ENCODE measurements around the gene SLC35A3. TPM values are rescaled to one million over a fixed set of nuclear protein-coding genes. Genes with fewer than 3 reads are reported as not detected.

SLC35A3 gene
- polyA plus RNA-seq, 1 donor (not counting 4 experiments of a cell fraction or from before 2014, with no cell fraction given): 25.9 TPM

DNA sequence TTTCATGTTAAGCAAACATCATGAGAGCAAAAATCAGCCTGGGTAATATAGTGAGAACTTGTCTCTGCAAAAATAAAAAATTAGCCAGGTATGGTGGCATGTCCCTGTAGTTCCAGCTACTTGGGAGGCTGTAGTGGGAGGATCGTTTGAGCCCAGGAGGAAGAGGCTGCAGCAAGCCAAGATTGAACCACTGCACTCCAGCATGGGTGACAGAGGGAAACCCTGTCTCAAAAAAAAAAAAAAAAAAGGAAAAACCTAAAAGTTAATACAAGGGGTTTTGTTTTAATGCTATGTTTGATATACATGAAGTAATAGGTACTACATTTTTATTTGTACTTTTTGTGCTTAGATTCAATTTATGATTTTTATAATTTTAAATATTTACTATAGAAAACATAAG lies 27.1 kb upstream of the SLC35A3 start:
- Histone ChIP-seq H3K27ac (ENCODE audit: control insufficient read depth, insufficient read depth, low read length) (no peak overlapping the region), H3K9ac (ENCODE audit: control insufficient read depth, extremely low read depth, insufficient read depth, low read length) (no peak overlapping the region), H3K36me3 (ENCODE audit: control insufficient read depth in 2 of 2, extremely low read depth in 1 of 2, insufficient read depth in 2 of 2, low read length in 2 of 2) (no peaks in the 10 kb centered on the region), H3K4me3 (ENCODE audit: control insufficient read depth in 2 of 3, extremely low read depth in 1 of 3, insufficient read depth in 2 of 3, low read depth in 1 of 3, low read length in 3 of 3) (no peak overlapping the region), H3K4me1 (ENCODE audit: control insufficient read depth, extremely low read depth, insufficient read depth, low read length) (peaks cover 8% of the 10 kb centered on the region), H3K9me3 (ENCODE audit: control insufficient read depth, low read depth, low read length) (no peaks in the 10 kb centered on the region), H4K20me1 (ENCODE audit: control insufficient read depth, extremely low read depth, insufficient read depth, low read length) (no peaks in the 10 kb centered on the region), H3K27me3 (ENCODE audit: control insufficient read depth, extremely low read depth, insufficient read depth, low read length) (no peaks in the 10 kb centered on the region), H2AFZ (ENCODE audit: control insufficient read depth, low read length) (no peak overlapping the region), H3K79me2 (ENCODE audit: control insufficient read depth, insufficient read depth, low read length) (no peaks in the 10 kb centered on the region), H3K4me2 (ENCODE audit: control insufficient read depth, extremely low read depth, insufficient read depth, low read depth, low read length) (no peak overlapping the region), H3K9me1 (ENCODE audit: control insufficient read depth, extremely low read depth, insufficient read depth, low read length) (no peaks in the 10 kb centered on the region)
- FAIRE-seq (no peak), DNase-seq (ENCODE audit: low read depth, low spot score) (no peak)
- dilution Hi-C loops (cut with MboI; ENCODE audit: extremely low pct_ligation_motif_present, low sequenced_read_pairs): no loop called here
- TF ChIP-seq EZH2 (IDR thresholded peaks at IDR 0.05; ENCODE audit: low read length): no peak
- TF ChIP-seq, protein P1, sequence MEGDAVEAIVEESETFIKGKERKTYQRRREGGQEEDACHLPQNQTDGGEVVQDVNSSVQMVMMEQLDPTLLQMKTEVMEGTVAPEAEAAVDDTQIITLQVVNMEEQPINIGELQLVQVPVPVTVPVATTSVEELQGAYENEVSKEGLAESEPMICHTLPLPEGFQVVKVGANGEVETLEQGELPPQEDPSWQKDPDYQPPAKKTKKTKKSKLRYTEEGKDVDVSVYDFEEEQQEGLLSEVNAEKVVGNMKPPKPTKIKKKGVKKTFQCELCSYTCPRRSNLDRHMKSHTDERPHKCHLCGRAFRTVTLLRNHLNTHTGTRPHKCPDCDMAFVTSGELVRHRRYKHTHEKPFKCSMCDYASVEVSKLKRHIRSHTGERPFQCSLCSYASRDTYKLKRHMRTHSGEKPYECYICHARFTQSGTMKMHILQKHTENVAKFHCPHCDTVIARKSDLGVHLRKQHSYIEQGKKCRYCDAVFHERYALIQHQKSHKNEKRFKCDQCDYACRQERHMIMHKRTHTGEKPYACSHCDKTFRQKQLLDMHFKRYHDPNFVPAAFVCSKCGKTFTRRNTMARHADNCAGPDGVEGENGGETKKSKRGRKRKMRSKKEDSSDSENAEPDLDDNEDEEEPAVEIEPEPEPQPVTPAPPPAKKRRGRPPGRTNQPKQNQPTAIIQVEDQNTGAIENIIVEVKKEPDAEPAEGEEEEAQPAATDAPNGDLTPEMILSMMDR (optimal IDR thresholded peaks at IDR 0.05 in 1 of 3, IDR thresholded peaks at IDR 0.05 in 1 of 3, conservative IDR thresholded peaks at IDR 0.05 in 1 of 3; ENCODE audit: extremely low read depth in 1 of 3, insufficient read depth in 2 of 3, low read length in 3 of 3): no peak

DNA sequence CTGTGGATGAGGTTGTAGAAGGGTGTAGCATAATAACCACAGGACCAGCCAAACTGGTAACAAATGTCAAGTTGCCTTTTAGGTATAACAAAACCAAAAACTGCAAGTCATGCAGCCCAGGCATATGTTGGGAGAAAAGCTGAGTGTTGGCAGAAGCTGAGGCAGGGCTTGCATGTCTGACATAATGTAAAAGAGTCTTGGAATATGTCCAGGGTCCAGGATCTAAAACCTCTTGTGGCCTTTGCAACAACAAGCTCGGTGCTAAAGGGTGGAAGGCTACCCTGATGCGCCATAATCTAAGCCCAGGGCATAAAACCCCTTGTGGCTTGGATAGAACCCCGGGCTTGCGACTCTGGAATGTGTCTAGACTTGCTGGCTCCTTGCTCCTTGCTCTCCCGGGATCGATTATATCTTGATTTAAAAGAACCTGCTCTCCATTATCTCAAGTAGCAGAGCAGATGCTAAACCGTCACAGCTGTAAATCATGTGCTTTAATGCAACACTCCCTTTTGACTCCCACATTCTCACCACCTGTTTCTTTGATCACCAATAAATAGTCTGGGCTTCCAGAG lies 26.5 kb upstream of the SLC35A3 start:
- Histone ChIP-seq H3K9ac (ENCODE audit: control insufficient read depth, extremely low read depth, insufficient read depth, low read length) (no peak overlapping the region), H3K4me3 (ENCODE audit: control insufficient read depth in 2 of 3, extremely low read depth in 1 of 3, insufficient read depth in 2 of 3, low read depth in 1 of 3, low read length in 3 of 3) (peak overlapping the region in 1 of 3 experiments; percentile 11), H3K27ac (ENCODE audit: control insufficient read depth, insufficient read depth, low read length) (no peak overlapping the region), H3K36me3 (ENCODE audit: control insufficient read depth in 2 of 2, extremely low read depth in 1 of 2, insufficient read depth in 2 of 2, low read length in 2 of 2) (no peaks in the 10 kb centered on the region), H2AFZ (ENCODE audit: control insufficient read depth, low read length) (peak overlapping the region; percentile 79), H3K9me3 (ENCODE audit: control insufficient read depth, low read depth, low read length) (no peaks in the 10 kb centered on the region), H4K20me1 (ENCODE audit: control insufficient read depth, extremely low read depth, insufficient read depth, low read length) (no peaks in the 10 kb centered on the region), H3K4me2 (ENCODE audit: control insufficient read depth, extremely low read depth, insufficient read depth, low read depth, low read length) (peak overlapping the region; percentile 57), H3K79me2 (ENCODE audit: control insufficient read depth, insufficient read depth, low read length) (no peaks in the 10 kb centered on the region), H3K4me1 (ENCODE audit: control insufficient read depth, extremely low read depth, insufficient read depth, low read length) (peaks cover 8% of the 10 kb centered on the region), H3K27me3 (ENCODE audit: control insufficient read depth, extremely low read depth, insufficient read depth, low read length) (no peaks in the 10 kb centered on the region), H3K9me1 (ENCODE audit: control insufficient read depth, extremely low read depth, insufficient read depth, low read length) (no peaks in the 10 kb centered on the region)
- FAIRE-seq (peak; percentile 74), DNase-seq (ENCODE audit: low read depth, low spot score) (no peak)
- TF ChIP-seq, protein P1 (optimal IDR thresholded peaks at IDR 0.05 in 1 of 3, IDR thresholded peaks at IDR 0.05 in 1 of 3, conservative IDR thresholded peaks at IDR 0.05 in 1 of 3; ENCODE audit: extremely low read depth in 1 of 3, insufficient read depth in 2 of 3, low read length in 3 of 3): no peak
- no peak for TF ChIP-seq EZH2 (IDR thresholded peaks at IDR 0.05; ENCODE audit: low read length)
- dilution Hi-C loops (cut with MboI; ENCODE audit: extremely low pct_ligation_motif_present, low sequenced_read_pairs): no loop called here

Measured in keratinocyte (primary cell).